HPDE6-E6E7 (cell line): ENCODE results near the gene ALS2.

Experiments
- DNase-seq: peaks from one replicate; pipeline ENCODE4 v3.0.0; 2011; ENCODE audit warnings: missing footprints; ENCODE audit errors: extremely low spot score

Gene ALS2

DNA sequence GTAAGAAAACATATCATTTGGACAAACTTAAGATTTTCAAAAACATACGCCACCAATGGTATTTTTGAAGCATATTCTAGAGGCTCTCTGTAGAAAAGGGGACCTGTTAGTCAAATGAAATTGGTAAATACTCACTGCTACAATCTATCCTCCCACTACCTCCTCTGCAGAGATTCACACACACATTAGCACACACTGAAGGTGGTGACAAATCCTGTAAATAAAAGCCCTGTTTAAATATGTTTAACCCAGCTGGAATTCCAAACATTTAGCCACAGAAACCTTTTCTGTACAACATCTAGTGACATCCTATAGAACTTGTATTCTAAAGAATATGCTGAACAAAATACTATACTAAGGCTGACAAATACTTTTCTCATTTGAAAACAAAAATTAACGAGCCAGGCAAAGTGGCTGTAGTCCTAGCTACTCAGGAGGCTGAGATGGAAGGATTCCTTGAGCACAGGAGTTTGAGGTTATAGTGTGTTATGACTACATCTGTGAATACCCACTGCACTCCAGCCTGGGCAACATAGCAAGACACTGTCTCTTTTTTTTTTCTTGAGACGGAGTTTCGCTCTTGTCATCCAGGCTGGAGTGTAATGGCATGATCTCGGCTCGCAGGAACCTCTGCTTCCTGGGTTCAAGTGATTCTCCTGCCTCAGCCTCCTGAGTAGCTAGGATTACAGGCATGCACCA lies 25.9 kb downstream of the ALS2 start:
- no peak for DNase-seq

DNA sequence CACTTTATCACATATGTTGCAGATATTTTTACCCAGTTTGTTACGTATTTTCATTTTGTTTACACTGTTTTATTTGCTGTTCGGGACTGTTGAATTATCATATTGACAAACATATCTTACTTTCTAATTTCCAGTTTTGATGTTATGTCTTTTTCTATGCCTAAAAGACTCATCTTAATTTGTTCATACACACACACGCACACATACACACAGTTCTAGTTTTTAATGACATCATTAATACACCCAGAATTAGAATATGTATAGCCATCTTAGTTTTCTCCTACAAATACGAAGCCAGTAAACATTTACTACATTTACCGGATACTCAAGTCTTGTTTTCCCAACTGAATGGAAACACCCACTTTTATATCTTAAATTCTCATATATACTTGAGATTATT lies 29.2 kb downstream of the ALS2 start:
- no peak for DNase-seq

GRCh38 chr2:201746551-201746950 lies 34.2 kb downstream of the ALS2 start:
- DNase-seq, result no peak

GRCh38 chr2:201735486-201735885 lies 45.2 kb downstream of the ALS2 start:
- DNase-seq, result no peak

GRCh38 chr2:201734111-201734510 lies 46.6 kb downstream of the ALS2 start:
- DNase-seq, result no peak

DNA sequence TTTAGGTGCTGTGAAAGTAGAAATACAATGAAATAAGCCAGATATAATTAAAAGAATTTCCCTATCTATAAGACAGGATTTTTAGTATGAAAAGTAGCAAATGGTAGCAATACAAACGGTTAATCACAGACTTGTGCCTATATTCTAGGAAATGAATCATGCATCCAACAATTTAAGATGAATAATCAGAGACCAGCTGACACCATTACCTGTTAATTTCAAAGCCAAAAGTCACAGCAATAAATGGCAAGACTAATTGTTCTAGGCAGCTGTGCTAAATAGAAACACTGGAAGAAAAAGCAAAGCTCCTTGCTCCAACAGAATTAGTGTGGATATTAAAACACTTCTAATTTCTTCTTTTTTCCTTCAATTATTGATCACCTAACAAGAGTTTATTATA lies 47.2 kb downstream of the ALS2 start:
- DNase-seq, result peak; percentile 13

DNA sequence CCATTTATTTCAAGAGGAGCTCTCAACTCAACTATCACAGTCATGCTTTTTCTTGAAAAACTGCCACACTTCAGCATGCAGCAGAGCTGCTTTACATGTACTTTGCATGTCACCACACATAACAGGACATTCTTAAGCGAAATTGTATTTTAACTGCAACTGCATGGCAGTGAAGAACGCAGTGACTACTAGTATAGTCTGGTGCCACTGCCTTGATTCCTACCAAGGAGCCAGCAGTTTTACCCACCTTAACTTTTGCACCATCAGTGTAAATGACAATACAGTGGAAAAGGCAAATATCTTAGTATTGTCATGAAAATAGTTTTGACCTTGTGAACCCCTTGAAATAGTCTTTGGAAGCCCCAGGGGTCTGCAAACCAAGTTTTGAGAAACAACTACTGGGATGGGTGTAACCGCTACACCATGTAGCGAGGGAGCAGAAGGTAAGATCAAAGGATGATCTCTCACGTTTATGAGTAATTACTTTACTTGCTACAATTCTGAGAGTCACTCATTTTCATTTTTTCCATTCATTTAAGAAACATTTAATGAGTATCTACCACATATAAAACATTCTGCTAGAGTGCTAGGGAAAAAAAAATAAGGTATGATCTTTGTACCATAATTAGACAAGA lies 50.0 kb downstream of the ALS2 start:
- no peak for DNase-seq

DNA sequence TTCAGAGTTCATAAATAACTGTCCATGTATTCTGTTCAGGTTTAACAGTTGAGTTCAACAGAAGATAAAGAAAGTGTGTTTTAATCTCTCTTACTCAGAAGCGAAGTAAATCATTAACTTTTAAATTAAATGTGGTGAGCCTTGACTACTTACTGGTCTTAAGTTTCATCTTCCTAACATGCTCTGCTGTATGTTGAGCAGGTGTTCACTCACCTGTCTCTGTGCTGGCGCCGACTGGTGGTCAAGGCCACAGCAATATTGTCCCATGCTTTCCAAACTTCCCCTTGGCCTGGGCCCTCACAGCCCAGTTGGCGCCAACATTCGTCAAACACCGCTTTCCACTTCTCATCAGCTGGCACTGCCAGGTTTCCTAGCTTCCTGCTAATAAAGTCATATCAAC lies 65.3 kb downstream of the ALS2 start:
- DNase-seq, result no peak

DNA sequence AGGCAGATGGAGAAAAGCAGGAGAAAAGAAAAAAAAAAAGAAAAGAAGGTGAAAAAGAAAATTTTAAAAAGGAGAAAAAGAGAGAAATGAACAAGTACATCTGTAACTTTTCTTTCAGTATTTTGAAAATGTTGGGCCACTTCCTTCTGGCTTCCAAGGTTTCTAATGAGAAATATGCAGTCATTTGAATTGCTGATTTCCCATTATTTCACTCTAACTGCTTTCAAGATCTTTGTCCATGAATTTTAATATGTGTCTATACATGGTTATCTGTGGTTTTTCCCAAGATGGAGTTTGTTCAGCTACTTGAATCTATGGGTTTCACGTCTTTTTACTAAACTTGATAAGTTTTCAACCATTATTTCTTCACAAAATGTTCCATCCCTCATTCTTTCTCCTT lies 68.0 kb downstream of the ALS2 start:
- no peak for DNase-seq

- no peak for DNase-seq
Measured at GRCh38 chr2:201709747-201710146, 71.0 kb downstream of the ALS2 start.

GRCh38 chr2:201709049-201709448 lies 71.7 kb downstream of the ALS2 start:
- no peak for DNase-seq

- no peak for DNase-seq
Measured at GRCh38 chr2:201707753-201708152, 73.0 kb downstream of the ALS2 start.

- no peak for DNase-seq
Measured at GRCh38 chr2:201707142-201707541, 73.6 kb downstream of the ALS2 start.

DNA sequence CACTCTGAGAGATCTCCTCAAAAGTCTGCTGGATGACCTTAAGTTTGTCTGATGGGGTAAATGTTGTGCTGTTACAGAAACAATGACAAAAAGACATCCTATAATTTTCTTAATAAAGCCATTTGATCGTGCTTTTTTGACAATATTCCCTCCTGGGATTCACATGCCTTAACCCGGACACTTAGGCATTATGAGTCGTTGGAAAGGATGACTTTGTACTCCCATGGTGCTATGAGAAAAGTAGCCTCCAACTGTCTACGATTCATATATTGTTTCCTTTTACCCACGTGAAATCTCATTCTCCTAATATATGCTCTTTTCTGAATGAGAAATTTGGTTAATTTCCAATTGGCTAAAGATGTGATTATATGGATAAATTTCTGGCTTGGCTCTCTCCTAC lies 76.2 kb downstream of the ALS2 start:
- DNase-seq, result no peak

DNA sequence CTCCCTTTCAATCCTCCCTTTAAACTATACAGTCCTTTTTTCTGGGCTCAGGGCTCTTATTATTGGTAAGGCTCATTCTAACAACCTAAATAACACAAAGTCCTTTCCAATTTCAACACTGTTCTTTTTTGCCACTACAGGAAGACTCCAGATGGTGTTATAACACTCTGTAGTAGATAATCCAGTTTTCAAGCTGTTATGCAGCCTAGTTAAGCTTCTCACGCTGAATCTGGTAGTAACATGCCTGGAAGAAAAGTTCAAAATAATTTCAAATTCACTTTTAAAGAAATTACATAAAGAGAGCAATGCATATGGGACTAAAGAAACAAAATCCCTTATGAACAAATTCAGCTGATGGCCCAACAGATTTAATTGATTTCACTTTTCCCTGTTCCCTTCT lies 79.1 kb downstream of the ALS2 start:
- DNase-seq, result no peak

GRCh38 chr2:201699416-201699815 lies 81.3 kb downstream of the ALS2 start:
- DNase-seq, result no peak

DNA sequence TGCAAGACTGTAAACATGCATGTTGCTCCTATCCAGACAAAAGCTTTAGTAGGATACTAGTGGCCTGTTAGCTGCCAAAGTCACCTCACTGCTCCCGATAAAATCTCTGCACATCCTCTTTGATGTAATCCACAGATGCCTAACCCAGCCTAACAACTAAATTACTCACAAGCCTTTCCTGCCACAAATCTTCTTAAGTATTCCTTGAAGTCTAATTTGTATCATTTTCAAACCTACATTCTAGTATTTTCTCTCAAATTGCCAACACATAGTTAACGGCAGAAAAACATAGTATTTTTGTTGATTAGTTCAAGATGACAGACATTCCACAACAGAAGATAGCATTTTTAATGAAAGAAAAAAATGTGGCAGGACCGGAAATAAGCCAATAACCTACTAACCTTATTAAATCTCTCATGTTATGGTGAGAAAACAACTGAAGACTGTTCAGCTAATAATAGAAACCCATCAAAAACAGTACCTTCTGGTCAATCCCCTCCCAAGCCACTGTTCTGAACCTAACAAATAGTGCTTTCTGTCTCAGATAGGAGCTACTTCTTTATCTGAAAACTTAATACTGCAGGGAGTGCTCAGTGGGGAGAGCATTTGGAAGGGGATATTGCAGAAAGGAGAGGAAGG lies 82.0 kb downstream of the ALS2 start, which contains the start of gene MPP4:
Gene MPP4 (minus strand): TSS at position 57 of the 639 bp plus-strand sequence. CDS start 4,690 bp downstream, outside the sequence.
- no peak for DNase-seq

GRCh38 chr2:201697899-201698298 lies 82.8 kb downstream of the ALS2 start:
- DNase-seq, result no peak

GRCh38 chr2:201696151-201696659 lies 84.5 kb downstream of the ALS2 start:
- no peak for DNase-seq

GRCh38 chr2:201685156-201685555 lies 95.6 kb downstream of the ALS2 start:
- no peak for DNase-seq

DNA sequence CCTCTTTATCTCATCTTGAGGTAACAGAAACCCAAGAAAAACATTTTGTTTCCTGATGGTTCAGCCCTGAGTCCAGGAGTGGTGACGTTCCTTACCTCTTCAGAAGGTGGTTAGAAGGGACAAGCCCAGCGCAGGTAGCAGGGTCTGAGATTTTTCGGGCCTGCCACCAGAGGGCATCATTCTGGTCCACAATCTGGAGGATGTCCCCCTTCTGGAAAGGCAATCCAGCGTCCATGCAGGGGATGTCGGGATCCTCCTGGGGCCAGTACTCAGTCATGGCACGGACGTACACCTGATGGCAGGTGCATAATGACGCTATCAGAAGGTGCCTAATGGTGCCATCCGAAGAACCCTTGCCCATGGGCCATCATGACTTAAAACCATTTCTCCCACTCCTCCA lies 100.0 kb downstream of the ALS2 start:
- peak; percentile 52 for DNase-seq

- DNase-seq, result no peak
Measured at GRCh38 chr2:201678401-201678800, 102.3 kb downstream of the ALS2 start.

DNA sequence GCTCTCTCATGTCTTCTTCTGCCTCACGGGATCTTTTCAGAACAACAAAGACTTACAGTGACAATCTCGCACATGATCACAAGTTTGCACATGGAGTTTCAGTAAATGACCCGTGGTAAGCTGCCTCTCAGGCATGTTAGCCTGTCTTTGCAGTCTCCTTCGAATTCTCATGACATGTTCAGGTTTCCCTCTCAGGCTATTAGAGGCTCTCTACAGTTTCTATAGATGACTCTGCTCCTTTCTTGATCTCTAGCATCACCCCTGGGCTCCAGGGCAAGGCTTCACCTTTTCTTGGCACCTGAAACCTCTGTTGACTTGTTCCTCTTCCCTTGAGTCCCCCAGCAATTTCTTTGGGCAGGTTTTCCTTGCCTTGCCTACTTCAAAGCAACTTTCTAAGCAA lies 105.3 kb downstream of the ALS2 start:
- no peak for DNase-seq
